Activated CD4-positive, alpha-beta T cell treated with anti-CD3 and anti-CD28 coated beads, Interleukin-2, amount 50 U/mL, for 1 hour (primary cell): ENCODE data around the gene HDAC8.

ENCODE experiments used
- DNase-seq: peaks from one replicate; pipeline ENCODE4 v3.0.0-alpha.2; 2020

HDAC8 gene

GRCh38 chrX:72314881-72315280, 257.8 kb downstream of the HDAC8 start:
- DNase-seq = no peak

- no peak for DNase-seq
These were observed 258.7 kb downstream of the HDAC8 start for GRCh38 chrX:72313707-72314641.

GRCh38 chrX:72312311-72312940, 260.2 kb downstream of the HDAC8 start:
- no peak for DNase-seq

- no peak for DNase-seq
These were observed 263.2 kb downstream of the HDAC8 start for GRCh38 chrX:72309297-72310071.

GRCh38 chrX:72308566-72309296, 263.9 kb downstream of the HDAC8 start:
- DNase-seq = peak; percentile 15

- no peak for DNase-seq
These were observed 264.5 kb downstream of the HDAC8 start for GRCh38 chrX:72308209-72308565.

GRCh38 chrX:72307646-72308051, 265.0 kb downstream of the HDAC8 start:
- no peak for DNase-seq

GRCh38 chrX:72306851-72307645, 265.6 kb downstream of the HDAC8 start:
- peak; percentile 14 for DNase-seq

- no peak for DNase-seq
These were observed 266.4 kb downstream of the HDAC8 start for GRCh38 chrX:72306085-72306801.

GRCh38 chrX:72305286-72306084, 267.2 kb downstream of the HDAC8 start, which contains the start of gene CITED1:
Gene CITED1, minus strand, starts transcription at chrX:72305914. Its CDS starts 3,045 bp downstream, at chrX:72302869.
- no peak for DNase-seq

GRCh38 chrX:72304877-72305276, 267.8 kb downstream of the HDAC8 start:
- DNase-seq = no peak

GRCh38 chrX:72301781-72302180, 270.9 kb downstream of the HDAC8 start:
- no peak for DNase-seq

- DNase-seq = no peak
These were observed 272.6 kb downstream of the HDAC8 start for GRCh38 chrX:72299891-72300630.

- no peak for DNase-seq
These were observed 274.5 kb downstream of the HDAC8 start for GRCh38 chrX:72297953-72298730.

- DNase-seq = no peak
These were observed 275.7 kb downstream of the HDAC8 start for GRCh38 chrX:72296991-72297390.

GRCh38 chrX:72295745-72296144, 276.9 kb downstream of the HDAC8 start:
- DNase-seq = no peak

GRCh38 chrX:72294497-72294896, 278.1 kb downstream of the HDAC8 start:
- no peak for DNase-seq

- no peak for DNase-seq
These were observed 290.3 kb downstream of the HDAC8 start for GRCh38 chrX:72282302-72282701.
